ENCODE data around the gene CACNB1.
"Not testable (repeated sequence)": the region's sequence is repeated elsewhere in the genome, so short reads cannot be mapped to it uniquely, and the experiment has no call there.

CACNB1 gene

DNA sequence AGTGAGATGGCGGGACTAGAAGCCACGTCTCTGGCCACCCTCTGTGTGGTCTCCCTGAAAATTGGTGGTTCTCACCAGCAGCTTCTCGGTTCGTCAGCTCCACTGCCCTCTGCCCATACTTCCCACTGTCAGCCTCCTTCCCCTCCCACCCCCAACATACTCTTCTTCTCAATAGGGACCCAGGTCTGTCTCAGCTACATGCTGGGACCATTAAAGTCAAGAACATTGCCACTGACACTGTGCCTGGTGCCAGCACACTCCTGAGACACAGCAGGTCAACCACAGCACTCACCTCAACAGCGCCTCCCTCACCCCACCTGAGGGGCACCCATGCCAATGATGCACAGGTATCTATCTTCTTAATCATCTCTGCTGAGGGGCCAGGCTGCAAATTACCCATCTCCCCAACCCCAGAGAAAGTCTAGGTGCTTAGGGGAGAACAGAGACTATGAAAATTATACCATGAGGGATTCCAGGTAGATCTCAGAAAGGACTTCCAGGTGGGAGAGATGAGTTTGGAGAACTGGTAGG lies 47.3 kb downstream of the CACNB1 start:
- no peak for DNase-seq

DNA sequence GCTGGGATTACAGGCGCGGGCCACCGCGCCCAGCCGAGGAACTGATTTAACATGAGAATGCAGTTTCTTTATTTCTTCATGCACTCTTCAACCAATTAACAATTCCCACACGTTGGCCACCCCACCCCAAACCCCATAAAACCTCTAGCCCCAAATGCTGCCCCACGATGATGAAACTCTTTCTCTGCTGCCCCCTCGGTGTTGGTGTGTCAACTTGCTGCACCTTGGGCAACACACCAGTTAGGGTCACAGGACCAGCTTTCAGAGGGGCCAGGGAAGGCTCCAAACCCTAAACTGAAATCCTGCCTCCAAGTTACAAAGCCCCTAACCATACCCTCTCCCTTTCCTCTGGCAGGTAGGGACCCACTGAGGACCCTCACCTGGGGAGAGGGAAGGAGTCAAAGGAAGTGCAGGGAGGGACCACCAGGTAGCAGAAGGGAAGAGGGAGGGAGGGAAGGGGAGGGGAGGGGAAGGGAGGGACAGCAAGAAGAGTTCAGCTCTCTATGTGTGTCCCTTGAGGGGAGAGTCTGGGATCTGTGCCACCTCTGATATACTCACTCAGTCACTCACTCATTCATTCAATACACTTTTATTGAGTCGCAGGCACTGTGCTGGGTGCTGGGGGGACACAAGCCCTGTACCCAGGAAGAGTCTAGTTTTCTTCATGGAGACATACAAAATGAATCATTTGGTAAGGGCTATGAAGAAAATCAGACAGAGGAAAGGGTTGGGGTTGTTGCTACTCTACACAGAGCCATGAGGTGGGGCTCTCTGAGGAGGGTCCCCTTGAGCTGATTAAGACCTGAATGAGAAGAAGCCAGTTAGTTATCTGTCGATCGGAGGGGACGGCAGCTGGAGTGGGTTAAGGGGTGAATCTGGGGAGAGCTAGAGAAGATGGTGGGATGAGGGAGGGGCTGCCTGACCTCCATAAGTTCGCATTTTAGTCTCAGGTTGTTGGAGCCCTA lies 50.0 kb downstream of the CACNB1 start:
- DNase-seq, result no peak

DNA sequence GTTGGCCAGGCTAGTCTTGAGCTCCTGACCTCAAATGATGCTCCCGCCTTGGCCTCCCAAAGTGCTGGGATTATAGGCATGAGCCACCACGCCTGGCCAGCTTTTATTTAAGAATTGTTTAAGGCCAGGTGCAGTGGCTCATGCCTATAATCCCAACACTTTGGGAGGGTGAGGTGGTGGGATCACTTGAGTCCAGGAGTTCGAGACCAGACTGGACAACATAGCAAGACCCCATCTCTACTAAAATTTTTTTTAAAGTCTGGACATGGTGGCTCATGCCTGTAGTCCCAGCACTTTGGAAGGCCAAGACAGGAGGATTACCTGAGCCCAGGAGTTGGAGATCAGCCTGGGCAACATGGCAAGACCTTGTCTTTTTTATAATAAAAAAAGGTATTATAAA lies 51.2 kb downstream of the CACNB1 start:
- DNase-seq, result no peak

DNA sequence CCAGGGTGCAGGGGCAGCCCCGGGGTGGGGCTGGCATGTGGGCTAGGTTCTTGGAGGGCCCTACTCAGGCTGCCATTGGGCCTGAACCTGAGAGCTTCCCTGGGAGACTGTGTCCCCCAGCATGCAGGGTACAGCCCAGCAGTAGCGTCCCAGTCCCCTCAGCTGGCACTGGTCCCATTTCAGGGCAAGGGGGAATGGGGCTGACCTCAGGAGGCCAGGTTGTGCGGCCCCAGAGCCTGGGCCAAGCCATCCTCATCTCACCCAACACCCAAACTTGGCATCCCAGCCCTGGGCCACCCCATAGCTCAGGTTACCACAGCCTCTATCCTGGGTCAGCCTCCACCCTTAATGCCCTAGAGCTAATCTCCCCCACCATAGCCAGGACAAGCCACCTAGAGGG lies 52.3 kb downstream of the CACNB1 start:
- DNase-seq, result no peak

DNA sequence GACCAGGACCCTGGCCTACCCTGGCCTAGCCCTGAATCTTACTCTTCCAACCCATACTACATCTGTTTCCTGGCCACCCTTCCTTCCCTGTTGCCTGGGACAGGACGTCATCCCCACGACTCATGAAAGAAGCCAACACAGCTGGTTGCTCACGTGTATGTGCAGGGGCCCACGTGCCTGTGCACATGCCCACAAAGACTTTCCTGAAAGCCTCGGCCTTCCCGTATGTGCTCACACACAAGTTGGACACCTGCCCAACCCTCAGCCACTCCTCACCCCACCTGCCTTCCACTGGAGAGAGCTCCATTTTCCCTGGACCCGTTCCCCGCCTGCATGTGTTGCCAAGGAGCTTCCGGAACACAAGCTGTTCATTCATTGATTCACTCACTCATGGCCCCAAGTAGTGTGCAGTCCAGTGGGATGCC lies 53.0 kb downstream of the CACNB1 start:
- DNase-seq, result no peak

DNA sequence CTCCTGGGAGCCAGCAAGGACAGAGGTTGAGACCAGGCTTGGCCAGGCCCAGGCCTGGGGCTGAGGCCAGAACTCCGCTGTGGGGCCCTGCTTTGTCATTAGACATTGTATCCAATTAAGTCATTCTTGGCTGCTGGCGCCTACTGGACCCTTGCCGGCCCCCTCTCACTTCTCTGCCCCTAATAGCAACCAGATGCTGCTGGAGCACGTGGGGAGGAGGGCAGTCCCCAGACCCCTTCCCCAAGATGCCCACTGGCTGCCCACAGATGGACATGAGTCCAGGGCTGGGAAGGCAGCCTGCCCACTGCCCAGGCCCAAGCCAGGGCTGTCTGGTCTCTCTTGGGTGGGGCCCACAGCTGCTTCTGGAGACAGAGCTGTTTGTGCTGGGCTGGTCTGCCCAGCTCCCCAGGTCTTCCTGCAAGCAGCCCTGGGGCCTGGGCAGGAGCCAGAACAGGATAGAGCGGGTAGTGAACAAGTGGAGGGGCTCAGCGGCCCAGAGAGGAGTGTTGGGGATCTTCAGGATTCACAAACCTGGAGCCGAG lies 53.8 kb downstream of the CACNB1 start:
- no peak for DNase-seq

DNA sequence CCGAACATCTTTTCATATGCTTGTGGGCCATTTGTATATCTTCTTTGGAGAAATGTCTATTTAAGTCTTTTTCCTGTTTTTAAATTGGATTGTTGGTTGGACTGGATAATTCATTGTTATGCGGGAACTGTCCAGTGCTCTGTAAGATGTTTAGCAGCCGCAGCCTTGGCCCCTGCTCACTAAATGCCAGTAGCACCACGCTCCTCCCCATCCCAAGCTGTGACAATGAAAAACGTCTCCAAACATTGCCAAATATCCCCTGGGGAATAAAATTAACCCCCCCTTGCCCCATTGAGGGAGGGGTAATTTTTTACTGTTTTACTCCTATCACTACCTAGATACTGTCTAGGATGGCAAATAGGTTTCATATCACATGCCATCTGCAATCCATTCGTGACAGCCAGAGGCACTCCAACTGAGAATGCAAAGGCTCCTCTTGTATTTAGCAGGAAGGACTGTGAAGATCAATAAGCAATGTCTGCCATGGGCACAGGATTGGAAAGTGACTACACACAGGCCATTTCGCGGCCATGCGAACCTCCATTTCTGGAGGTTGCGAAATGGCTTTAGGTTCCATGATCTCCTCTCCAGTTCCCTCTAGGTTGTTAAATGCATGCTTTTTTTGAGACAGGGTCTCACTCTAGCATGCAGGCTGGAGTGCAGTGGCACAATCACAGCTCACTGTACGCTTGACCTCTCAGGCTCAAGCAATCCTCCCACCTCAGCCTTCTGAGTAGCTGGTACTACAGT lies 55.4 kb downstream of the CACNB1 start:
- DNase-seq, result no peak

DNA sequence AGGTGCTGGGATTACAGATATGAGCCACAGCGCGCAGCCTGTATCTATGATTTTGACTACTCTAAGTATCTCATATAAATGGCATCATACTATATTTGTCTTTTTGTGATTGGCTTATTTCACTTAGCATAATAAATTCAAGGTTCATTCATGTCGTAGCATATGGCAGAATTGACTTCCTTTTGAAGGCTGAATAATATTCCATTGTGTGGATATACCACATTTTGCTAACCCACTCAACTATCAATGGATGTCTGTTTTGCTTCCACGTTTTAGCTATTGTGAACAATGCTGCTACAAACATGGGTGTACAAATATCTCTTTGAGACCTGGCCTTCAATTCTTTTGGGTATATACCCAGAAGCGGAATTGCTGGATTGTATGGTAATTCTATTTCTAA lies 56.2 kb downstream of the CACNB1 start:
- DNase-seq, result no peak

DNA sequence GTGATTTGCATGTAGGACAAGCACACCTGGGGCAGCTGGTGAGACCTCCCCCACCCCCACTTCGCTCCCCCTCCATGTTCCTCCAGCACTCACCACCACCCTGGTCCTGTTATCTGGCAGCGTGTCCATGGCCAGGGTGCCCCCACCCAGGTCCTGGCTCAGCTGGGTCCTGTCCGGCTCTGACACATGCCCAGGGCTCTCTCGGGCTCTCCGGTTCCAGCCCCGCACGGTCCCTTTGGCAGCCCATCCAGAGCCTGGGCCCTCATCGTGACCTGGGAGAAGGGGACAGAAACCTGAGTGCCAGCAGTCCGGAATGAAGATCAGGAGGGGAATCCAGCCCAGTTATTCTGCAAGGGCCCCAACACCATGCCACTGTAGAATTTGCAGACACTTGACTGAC lies 57.9 kb downstream of the CACNB1 start:
- no peak for DNase-seq

DNA sequence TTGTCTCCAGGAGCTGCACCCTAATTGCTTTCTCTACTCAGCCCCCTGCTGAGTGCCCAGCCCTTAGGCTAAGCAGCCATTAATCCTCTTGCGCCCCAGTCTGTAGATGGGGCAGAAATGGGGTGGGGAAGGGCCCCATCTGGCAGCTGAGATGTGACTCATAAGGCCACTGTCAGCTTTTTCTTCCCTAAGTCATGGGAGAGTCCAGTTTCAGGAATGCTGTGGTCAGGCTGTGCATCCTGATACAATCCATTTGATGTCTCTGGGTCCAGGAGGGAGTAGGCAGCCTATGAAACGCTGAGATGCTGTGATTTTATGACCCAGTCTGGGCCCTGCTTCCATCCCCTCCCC lies 58.3 kb downstream of the CACNB1 start:
- DNase-seq, result no peak

DNA sequence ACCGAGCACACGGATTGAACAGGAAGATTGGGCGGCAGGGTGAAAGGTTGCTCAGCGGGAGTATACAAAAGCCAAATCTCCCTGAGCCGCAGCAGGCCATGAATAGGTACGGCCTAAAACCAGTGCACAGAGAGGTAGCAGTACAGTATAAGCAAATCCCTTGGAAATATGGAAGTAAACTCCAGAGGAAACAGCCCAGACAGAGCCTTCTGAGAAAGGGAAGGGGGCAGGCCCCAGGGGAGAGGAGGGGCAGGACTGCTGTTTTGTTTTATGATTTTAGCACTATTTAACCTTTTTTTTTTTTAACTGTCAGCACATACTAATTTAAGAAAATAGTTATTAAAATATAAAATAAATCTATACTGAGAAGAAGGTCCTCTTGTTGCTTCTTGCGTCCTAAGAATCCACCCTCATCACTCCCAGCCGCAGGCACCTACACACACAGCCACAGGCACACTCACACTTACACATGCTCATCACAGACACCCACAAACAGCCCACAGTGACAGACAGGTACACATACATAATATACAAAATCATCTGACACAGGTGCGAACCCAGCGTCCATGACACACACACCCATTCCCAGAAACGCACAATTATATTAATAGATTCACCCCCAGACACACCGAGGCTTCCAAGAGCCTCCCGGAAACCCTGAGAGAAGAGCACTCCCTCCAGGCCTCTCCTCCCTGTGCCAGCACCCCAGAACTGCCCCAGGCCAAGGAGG lies 58.9 kb downstream of the CACNB1 start:
- no peak for DNase-seq

DNA sequence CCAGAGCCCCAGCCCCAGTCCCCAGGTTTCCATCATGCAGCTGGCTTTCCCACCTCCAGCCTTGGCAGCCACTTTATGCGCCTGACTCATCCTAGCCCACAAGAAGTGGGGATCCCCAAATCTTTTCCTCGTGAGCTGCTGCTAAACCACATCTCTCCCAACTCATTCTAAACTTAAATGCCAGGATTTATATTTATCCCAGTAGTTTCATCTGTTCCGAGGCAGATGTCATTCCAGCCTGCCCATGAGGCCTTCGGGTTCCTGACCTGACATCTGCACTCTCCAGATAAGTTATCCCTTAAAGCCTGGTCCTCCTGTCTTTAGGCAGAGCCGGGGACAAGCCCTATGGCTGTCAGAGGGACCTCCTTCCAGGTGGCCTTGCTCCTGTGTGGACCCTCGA lies 62.6 kb downstream of the CACNB1 start:
- no peak for DNase-seq

DNA sequence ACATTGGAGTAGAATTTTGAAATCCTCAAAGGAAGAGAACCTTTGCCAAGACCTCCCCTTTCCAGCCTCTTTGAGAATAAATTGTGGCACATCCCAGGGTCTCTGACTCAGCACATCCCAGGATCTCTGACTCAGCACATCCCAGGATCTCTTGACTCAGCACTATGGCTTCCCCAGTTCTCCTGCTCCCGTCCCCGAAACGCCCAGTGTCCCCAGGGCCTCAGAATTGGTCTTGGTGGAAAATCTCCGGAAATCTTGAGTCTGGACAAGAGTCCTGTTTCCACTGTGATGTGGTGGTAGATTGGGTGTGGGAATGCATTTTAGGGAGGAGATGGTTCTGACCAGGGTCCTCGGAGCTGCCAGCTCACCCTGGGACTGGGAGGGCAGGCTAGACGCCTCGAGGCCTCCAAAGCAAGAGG lies 65.3 kb downstream of the CACNB1 start:
- no peak for DNase-seq

DNA sequence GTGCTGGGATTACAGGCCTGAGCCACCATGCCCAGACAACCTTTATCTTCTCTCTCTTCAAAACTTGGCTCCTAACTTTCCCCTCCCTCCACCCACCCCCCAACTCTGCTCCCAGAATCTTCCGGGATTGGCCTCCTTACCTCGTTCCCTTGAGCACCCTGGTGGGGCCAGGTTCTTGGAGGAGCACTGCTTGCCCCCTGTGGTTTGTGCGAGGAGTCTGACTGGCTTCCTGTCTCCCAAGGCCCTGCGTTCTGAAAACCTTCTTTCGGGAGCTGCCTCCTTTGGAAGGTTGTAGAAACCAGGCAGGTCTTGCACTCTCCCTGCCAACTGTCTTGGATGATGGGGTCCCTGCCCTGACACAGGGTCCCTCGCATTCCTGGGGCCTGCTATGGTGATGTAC lies 65.9 kb downstream of the CACNB1 start:
- DNase-seq, result no peak

DNA sequence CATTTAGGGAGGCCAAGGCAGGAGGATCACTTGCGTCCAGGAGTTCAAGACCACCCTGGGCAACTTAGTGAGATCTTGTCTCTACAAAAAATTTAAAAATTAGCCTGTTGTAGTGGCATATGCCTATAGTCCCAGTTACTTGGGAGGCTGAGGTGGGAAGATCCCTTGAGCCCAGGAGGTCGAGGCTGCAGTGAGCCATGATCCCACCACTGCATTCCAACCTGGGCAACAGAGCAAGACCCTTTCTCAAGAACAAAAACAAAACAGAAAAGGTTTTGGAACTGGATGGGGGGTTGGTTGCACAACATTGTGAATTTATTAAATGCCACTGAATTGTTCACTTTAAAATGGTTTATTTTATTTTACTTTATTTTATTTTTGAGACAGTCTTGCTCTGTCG lies 67.3 kb downstream of the CACNB1 start:
- no peak for DNase-seq

DNA sequence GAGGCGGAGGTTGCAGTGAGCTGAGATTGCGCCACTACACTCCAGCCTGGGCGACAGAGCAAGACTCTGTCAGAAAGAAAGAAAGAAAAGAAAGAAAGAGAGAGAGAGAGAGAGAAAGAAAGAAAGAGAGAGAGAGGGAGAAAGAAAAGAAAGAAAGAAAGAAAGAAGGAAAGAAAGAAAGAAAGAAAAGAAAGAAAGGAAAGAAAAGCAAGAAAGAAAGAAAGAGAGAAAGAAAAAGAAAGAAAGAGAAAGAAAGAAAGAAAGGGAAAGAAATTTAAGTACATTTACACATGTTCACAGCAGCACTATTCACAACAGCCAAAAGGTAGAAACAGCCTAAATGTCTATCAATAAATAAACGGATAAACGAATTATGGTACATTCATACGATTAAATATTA lies 67.9 kb downstream of the CACNB1 start:
- not testable (repeated sequence) for DNase-seq

DNA sequence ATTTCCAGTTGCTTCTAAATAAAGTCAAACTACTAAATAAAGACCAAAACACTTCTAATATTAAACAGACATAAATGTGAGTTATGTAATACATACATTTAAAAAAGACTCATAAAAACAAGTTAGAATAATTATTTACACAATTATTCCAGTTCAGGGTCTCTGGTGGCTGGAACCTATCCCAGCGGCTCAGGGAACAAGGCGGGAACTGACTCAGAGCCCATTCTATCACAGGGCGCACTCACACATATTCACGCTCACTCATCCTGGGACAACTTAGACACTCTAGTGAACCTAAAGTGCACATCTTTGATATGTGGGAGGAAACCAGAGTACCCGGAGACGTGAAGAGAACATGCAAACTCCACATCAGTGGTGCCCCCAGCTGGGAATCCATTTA lies 71.0 kb downstream of the CACNB1 start:
- no peak for DNase-seq

DNA sequence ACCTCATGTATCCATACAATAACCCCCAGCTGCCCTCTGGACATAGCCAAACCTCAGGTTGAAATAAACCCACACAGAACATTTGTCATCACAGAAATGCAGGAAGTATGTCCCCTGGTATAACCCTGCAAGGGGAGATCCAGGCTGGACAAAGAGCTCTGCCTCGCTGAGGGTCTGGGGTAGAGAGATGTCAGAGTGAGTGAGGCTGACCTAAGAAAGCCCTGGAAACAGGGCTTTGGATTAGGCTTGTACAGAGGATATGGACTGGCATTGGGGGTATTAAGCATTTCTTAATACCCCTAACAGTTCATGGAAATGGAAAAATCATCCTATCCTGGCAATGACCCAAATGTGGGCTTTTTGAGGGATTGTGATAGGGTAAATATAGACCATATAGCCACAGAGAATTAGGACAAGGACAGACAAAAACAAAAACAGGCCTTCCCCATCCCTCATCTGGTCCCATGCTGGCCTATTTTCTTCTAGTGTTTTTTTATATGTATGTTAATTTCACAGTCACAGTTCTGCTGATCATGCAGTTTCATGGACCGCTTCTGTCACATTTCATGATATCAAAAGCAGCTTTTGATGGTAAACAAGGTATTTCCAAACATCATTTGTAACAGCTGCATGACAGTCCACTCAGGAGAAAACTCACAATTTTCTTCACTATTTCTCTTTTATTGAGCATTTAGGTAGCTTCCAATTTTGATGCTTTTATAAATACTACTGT lies 72.2 kb downstream of the CACNB1 start:
- DNase-seq, result no peak

DNA sequence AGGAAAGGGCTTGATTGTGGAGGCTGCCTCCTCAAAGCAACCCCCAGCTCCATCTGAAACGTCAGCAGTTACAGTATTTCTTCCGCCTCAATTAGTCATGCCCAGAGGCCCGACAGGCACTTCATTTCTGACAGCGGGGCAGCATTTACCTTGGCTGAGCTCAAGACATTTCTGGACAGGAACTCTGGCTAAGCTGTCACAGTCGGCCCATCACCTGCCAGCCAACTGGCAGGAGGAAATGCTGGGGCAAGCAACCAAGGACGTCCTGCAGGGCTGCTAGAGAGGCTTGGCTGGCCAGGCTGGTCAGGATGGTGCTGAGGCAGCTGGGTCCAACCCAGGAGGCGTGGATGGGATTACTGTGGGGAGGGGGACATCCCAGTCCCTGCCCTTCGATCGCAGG lies 73.8 kb downstream of the CACNB1 start:
- no peak for DNase-seq
